GM12878 (cell line): Measurements from ENCODE around the gene KRTAP21-1. TPM values are rescaled to one million over a fixed set of nuclear protein-coding genes. Genes with fewer than 3 reads are reported as not detected.
"Not testable (repeated sequence)": the region's sequence is repeated elsewhere in the genome, so short reads cannot be mapped to it uniquely, and the experiment has no call there.

ENCODE experiments used
- ATAC-seq: fragments of 200-7000 bp; cut with Tn5 transposase; 3 replicates; pipeline ENCODE4 v1.9.1; 2020; ENCODE audit warnings: mild to moderate bottlenecking, moderate library complexity
- Bru-seq: library from RNA; stranded (reverse); fragments of 400-500 nt; gene quantifications from one replicate; lab custom pipeline; 2021; lab: Mats Ljungman, UMichigan
- BruChase-seq, 2 experiments: library from RNA; stranded (reverse); fragments of 400-500 nt; gene quantifications; one replicate each; lab custom pipeline; 2021; lab: Mats Ljungman, UMichigan
- BruUV-seq: library from RNA; stranded (reverse); fragments of 400-500 nt; replicated peaks from 2 replicates; lab custom pipeline; 2021; lab: Mats Ljungman, UMichigan
- CTCF ChIA-PET: fragments of 300-600 bp; sonication (Branson Sonifier 250); formaldehyde crosslinking; extraction: SDS; loops from one replicate; lab custom pipeline; 2021; ENCODE audit warnings: inconsistent platforms; lab: Yijun Ruan, JAX
- POLR2A ChIA-PET: fragments of 350-600 bp; formaldehyde crosslinking; extraction: SDS; loops from one replicate; lab custom pipeline; 2021; ENCODE audit warnings: inconsistent platforms; lab: Charles Lee
- RAD21 ChIA-PET: fragments of 300-600 bp; sonication (Branson Sonifier 250); formaldehyde crosslinking; loops from one replicate; lab custom pipeline; 2023; ENCODE audit warnings: antibody characterized with exemption; ENCODE audit not compliant: unreplicated experiment; lab: Charles Lee
- SMC1A ChIA-PET: fragments of 300-600 bp; sonication (Branson Sonifier 250); formaldehyde crosslinking; loops from one replicate; lab custom pipeline; 2023; ENCODE audit not compliant: unreplicated experiment, uncharacterized antibody; lab: Charles Lee
- DNase-seq: peaks from one replicate; pipeline ENCODE4 v3.0.0-alpha.2; 2011; ENCODE audit warnings: low read depth, low spot score
- FAIRE-seq: peaks from 3 replicates; lab custom pipeline; 2011; peaks lifted over from hg19 to GRCh38; lab: Jason Lieb, UNC
- H2AFZ ChIP-seq: 2 replicates; pipeline ENCODE4 v1.6.0; 2011; ENCODE audit warnings: low read depth, low read length, control low read depth; ENCODE audit not compliant: control insufficient read depth
- H3K27ac ChIP-seq: 2 replicates; pipeline ENCODE4 v1.5.1; 2011; ENCODE audit warnings: control low read depth; ENCODE audit not compliant: control insufficient read depth, insufficient read depth
- H3K27me3 ChIP-seq, 2 experiments: replicated peaks in 1 of 2; 2 replicates each; pipeline versions ENCODE4 v1.6.0 to v1.6.1; 2011; ENCODE audit warnings: low read length in 1 of 2; ENCODE audit not compliant: control insufficient read depth in 2 of 2, insufficient read depth in 2 of 2
- H3K36me3 ChIP-seq, 2 experiments: 2 replicates each; pipeline ENCODE4 v1.5.1; 2011; ENCODE audit warnings: low read length in 1 of 2; ENCODE audit not compliant: control insufficient read depth in 2 of 2, insufficient read depth in 2 of 2
- H3K4me1 ChIP-seq: 2 replicates; pipeline ENCODE4 v1.6.1; 2011; ENCODE audit warnings: mild to moderate bottlenecking, low read length, moderate library complexity, mixed read lengths; ENCODE audit not compliant: control insufficient read depth, insufficient read depth
- H3K4me2 ChIP-seq: 2 replicates; pipeline ENCODE4 v1.6.0; 2011; ENCODE audit warnings: control low read depth; ENCODE audit not compliant: control insufficient read depth, insufficient read depth
- H3K4me3 ChIP-seq: fragments of 200-600 bp; sonication (generic); 2 replicates; pipeline ENCODE4 v1.5.1; 2016
- H3K79me2 ChIP-seq: 2 replicates; pipeline ENCODE4 v1.6.0; 2011; ENCODE audit warnings: low read length; ENCODE audit not compliant: control insufficient read depth, insufficient read depth
- H3K9ac ChIP-seq: 2 replicates; pipeline ENCODE4 v1.8.0; 2011; ENCODE audit warnings: low read length, control low read depth, mixed read lengths; ENCODE audit not compliant: control insufficient read depth, insufficient read depth
- H3K9me3 ChIP-seq: replicated peaks from 3 replicates; pipeline ENCODE4 v1.5.1; 2011; ENCODE audit warnings: mild to moderate bottlenecking, low read length; ENCODE audit not compliant: control insufficient read depth, insufficient read depth
- H4K20me1 ChIP-seq: 2 replicates; pipeline ENCODE4 v1.6.0; 2011; ENCODE audit not compliant: control insufficient read depth, insufficient read depth
- BHLHE40 ChIP-seq, 2 experiments: fragments of 450-650 bp in 1 of 2; IDR thresholded peaks; 2 replicates each; pipeline ENCODE4 v1.6.1; 2011 to 2017; ENCODE audit warnings: low read depth in 2 of 2, borderline replicate concordance in 1 of 2, improper control_type of control experiment in 1 of 2, low read length in 1 of 2, mild to moderate bottlenecking in 1 of 2
- HDAC6 ChIP-seq: fragments of 200-600 bp; sonication (generic); IDR thresholded peaks from one replicate; pipeline ENCODE4 v1.8.0; 2017; ENCODE audit warnings: antibody characterized with exemption; ENCODE audit not compliant: unreplicated experiment
- HDGF ChIP-seq: fragments of 450-650 bp; IDR thresholded peaks from 2 replicates; pipeline ENCODE4 v1.6.1; 2016; ENCODE audit warnings: antibody characterized with exemption
- NFYA ChIP-seq: IDR thresholded peaks from 2 replicates; pipeline ENCODE4 v1.6.1; 2011; ENCODE audit warnings: low read depth, mild to moderate bottlenecking, low read length, improper control_type of control experiment, borderline replicate concordance
- PAX8 ChIP-seq: fragments of 450-650 bp; IDR thresholded peaks from 2 replicates; pipeline ENCODE4 v1.6.1; 2017; ENCODE audit warnings: mild to moderate bottlenecking, moderate library complexity
- RBBP5 ChIP-seq: fragments of 200-600 bp; sonication (generic); conservative IDR thresholded peaks from 2 replicates; pipeline ENCODE4 v1.6.1; 2016
- SUZ12 ChIP-seq: fragments of 200-600 bp; sonication (generic); IDR thresholded peaks from one replicate; pipeline ENCODE4 v1.6.1; 2018; ENCODE audit warnings: antibody characterized with exemption, mild to moderate bottlenecking; ENCODE audit not compliant: unreplicated experiment
- USF1 ChIP-seq: IDR thresholded peaks from 2 replicates; pipeline ENCODE4 v1.6.1; 2011; ENCODE audit warnings: borderline replicate concordance, low read depth, mild to moderate bottlenecking, moderate library complexity, mixed read lengths, low read length; ENCODE audit not compliant: insufficient read depth; ENCODE audit errors: extremely low read length
- WGBS: methylation state at CpG from one replicate; pipeline ENCODE4 v1.1.6; 2016; ENCODE audit warnings: low lambda C conversion rate; ENCODE audit not compliant: insufficient replicate concordance, insufficient coverage; ENCODE audit errors: missing lambda C conversion rate; 5-methylcytosine and 5-hydroxymethylcytosine counted together
- in situ Hi-C: fragments of 300-500 bp; cut with MboI; formaldehyde crosslinking; loops from 9 replicates; pipeline ENCODE4 v1.14.3; 2018; ENCODE audit warnings: mixed read lengths
- intact Hi-C: fragments of 100-400 bp; cut with micrococcal nuclease; formaldehyde crosslinking; loops from one replicate; pipeline ENCODE4 v1.14.2; 2022; ENCODE audit not compliant: unreplicated experiment
- long read RNA-seq, 2 experiments: library from polyadenylated mRNA; unstranded; transcript quantifications; one replicate each; pipeline ENCODE4 v2.0.0, GENCODE V29; 2019 to 2020
- polyA minus RNA-seq, 3 experiments: library from RNA; depleted of rRNA, polyadenylated mRNA; stranded (reverse); fragments of >200 nt; gene quantifications; 2 replicates each; pipeline ENCODE4 v1.2.3, GENCODE V29; 2011
- polyA plus RNA-seq, 11 experiments: library from polyadenylated mRNA; depleted of rRNA in 4 of 11; unstranded in 6 of 11; stranded (reverse) in 5 of 11; fragments of >200 nt; fragmentation: Nextera tagmentation in 4 of 11; fragmentation: Illumina TruSeq in 1 of 11; extraction: Ambion mirVana in 4 of 11; extraction: Trizol in 1 of 11; gene quantifications; 1 replicate in 1 of 11; 2 replicates in 10 of 11; pipeline versions ENCODE4 v1.2.1 to v1.2.3, GENCODE V29; 2011 to 2016; ENCODE audit warnings: inconsistent platforms in 2 of 11, missing spikeins in 2 of 11, low read depth in 1 of 11
- total RNA-seq, 4 experiments: library from RNA; depleted of rRNA in 3 of 4; stranded (reverse); fragments of >200 nt in 3 of 4; fragmentation: Illumina TruSeq in 1 of 4; extraction: Trizol in 1 of 4; gene quantifications; 2 replicates each; pipeline versions ENCODE4 v1.2.1 to v1.2.3, GENCODE V29; 2013 to 2021
- TF ChIP-seq, protein P1 (sequence below): IDR thresholded peaks from 2 replicates; pipeline ENCODE4 v1.6.1; 2012; ENCODE audit warnings: low read depth, low read length, improper control_type of control experiment
- TF ChIP-seq, protein P2 (sequence below): IDR thresholded peaks from 2 replicates; pipeline ENCODE4 v1.6.1; 2011; ENCODE audit warnings: low read depth, low read length, improper control_type of control experiment, borderline replicate concordance

The KRTAP21-1 gene
- total RNA-seq (2013; cell fraction: nucleolus; rRNA removed): 1.2 TPM in 1 of 2 replicates, not detected in the other
- total RNA-seq (2014; rRNA removed): not detected in 2 replicates
- total RNA-seq (2014; rRNA removed; fragmentation: Illumina TruSeq; extraction: Trizol): not detected in 2 replicates
- total RNA-seq (2021): not detected in 2 replicates
- not detected for polyA plus RNA-seq (2011; ENCODE audit: low read depth)
- polyA plus RNA-seq (2011; rRNA removed): not detected in 2 replicates
- polyA plus RNA-seq (2011; cell fraction: cytosol; rRNA removed): not detected in 2 replicates
- not detected in 2 replicates for polyA plus RNA-seq (2011; cell fraction: nucleus; rRNA removed)
- not detected in 2 replicates for polyA plus RNA-seq (2012)
- polyA plus RNA-seq (2014; fragmentation: Illumina TruSeq; extraction: Trizol): not detected in 2 replicates
- not detected for polyA plus RNA-seq (2014; fragmentation: Nextera tagmentation; extraction: Ambion mirVana)
- not detected in 2 replicates for polyA plus RNA-seq (2014; rRNA removed)
- not detected for polyA plus RNA-seq (2016; fragmentation: Nextera tagmentation; extraction: Ambion mirVana)
- polyA minus RNA-seq (2011; rRNA and poly(A)+ RNA removed): not detected in 2 replicates
- not detected in 2 replicates for polyA minus RNA-seq (2011; cell fraction: cytosol; rRNA and poly(A)+ RNA removed)
- not detected in 2 replicates for polyA minus RNA-seq (2011; cell fraction: nucleus; rRNA and poly(A)+ RNA removed)
- Bru-seq, nascent RNA: not detected
- BruChase-seq, experiment 1, labeled RNA remaining after a 6-hour chase: not detected
- BruChase-seq, experiment 2, labeled RNA remaining after a 2-hour chase: not detected
- long read RNA-seq, experiment 1: 0 reads
- long read RNA-seq, experiment 2: 0 reads

DNA sequence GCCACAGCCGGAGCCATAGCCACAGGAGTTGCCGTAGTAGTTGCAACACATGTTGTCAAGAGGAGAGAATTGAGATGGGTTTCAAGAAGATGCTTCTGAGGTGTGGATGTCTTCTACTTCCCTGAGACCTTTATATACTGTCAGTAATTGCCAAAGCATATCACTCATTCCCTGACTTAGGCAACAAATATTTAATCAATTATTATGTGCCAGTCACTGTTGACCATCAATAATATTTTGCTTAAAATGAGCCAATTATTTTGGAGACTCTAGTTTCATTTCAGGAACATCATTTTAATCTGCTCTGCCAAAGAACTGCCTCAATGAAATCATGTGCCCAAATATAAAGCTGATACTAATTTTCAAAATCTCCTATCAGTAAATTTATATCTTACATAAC lies at the start of gene KRTAP21-1:
Gene KRTAP21-1 (minus strand): TSS at position 101 of the 400 bp plus-strand sequence. CDS start 50 bp downstream, at position 51.
- H3K79me2 ChIP-seq, H3K9ac ChIP-seq, in situ Hi-C loops, H3K4me1 ChIP-seq, H3K4me2 ChIP-seq, H3K4me3 ChIP-seq, intact Hi-C loops, H3K9me3 ChIP-seq, POLR2A ChIA-PET, RAD21 ChIA-PET, H3K27me3 ChIP-seq, ATAC-seq, CTCF ChIA-PET, SMC1A ChIA-PET, H4K20me1 ChIP-seq, DNase-seq, H3K27ac ChIP-seq, FAIRE-seq, H2AFZ ChIP-seq, BruUV-seq, H3K36me3 ChIP-seq: not testable (repeated sequence)
- WGBS: 67% methylated on average over 2 of the region's 2 CpGs

DNA sequence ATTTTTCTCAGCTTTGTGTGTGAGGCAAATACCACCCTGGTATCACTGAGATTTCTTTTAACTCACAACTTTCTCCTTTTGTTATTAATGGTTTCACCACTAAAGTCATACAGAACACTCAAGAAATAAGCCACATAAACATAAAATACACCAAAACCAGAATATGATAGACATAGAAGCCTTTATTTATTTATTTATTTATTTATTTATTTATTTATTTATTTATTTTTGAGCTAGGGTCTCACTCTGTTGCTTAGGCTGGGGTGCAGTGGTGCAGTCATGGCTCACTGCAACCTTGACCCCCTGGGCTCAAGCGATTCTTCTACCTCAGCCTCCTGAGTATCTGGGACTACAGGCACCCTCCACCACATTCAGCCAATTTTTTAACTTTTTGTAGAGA lies 45.4 kb upstream of the KRTAP21-1 start:
- Histone ChIP-seq H3K4me1 (no peaks in the 10 kb centered on the region), H3K4me3 (no peak overlapping the region), H3K9ac (no peak overlapping the region), H3K27me3 (no peaks in the 10 kb centered on the region), H2AFZ (no peak overlapping the region), H3K4me2 (no peak overlapping the region), H4K20me1 (no peaks in the 10 kb centered on the region), H3K9me3 (no peaks in the 10 kb centered on the region), H3K27ac (no peak overlapping the region), H3K79me2 (no peaks in the 10 kb centered on the region), H3K36me3 (no peaks in the 10 kb centered on the region)
- intact Hi-C loops: no loop called here
- CTCF ChIA-PET: no interaction called here
- ATAC-seq (no peak), DNase-seq (no peak), FAIRE-seq (no peak)
- POLR2A ChIA-PET: no interaction called here
- in situ Hi-C loops: no loop called here
- TF ChIP-seq PAX8 (no peak), HDAC6 (no peak), RBBP5 (no peak), SUZ12 (no peak), USF1 (no peak), NFYA (no peak), BHLHE40 (IDR thresholded peaks at IDR 0.05; ENCODE audit: borderline replicate concordance in 1 of 2, low read depth in 2 of 2, low read length in 1 of 2) (no peak), HDGF (no peak)
- TF ChIP-seq, protein P1, sequence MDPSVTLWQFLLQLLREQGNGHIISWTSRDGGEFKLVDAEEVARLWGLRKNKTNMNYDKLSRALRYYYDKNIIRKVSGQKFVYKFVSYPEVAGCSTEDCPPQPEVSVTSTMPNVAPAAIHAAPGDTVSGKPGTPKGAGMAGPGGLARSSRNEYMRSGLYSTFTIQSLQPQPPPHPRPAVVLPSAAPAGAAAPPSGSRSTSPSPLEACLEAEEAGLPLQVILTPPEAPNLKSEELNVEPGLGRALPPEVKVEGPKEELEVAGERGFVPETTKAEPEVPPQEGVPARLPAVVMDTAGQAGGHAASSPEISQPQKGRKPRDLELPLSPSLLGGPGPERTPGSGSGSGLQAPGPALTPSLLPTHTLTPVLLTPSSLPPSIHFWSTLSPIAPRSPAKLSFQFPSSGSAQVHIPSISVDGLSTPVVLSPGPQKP: no peak
- TF ChIP-seq, protein P2, sequence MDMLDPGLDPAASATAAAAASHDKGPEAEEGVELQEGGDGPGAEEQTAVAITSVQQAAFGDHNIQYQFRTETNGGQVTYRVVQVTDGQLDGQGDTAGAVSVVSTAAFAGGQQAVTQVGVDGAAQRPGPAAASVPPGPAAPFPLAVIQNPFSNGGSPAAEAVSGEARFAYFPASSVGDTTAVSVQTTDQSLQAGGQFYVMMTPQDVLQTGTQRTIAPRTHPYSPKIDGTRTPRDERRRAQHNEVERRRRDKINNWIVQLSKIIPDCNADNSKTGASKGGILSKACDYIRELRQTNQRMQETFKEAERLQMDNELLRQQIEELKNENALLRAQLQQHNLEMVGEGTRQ: no peak
- RAD21 ChIA-PET: no interaction called here
- SMC1A ChIA-PET: no interaction called here
- 0% methylated on average over 1 of the region's 1 CpG for WGBS
- BruUV-seq: no TSS peak
